Endothelial cell of umbilical vein (primary cell): ENCODE measurements around the gene MTREX. TPM values are rescaled to one million over a fixed set of nuclear protein-coding genes. Genes with fewer than 3 reads are reported as not detected.

Source experiments
- BruUV-seq: library from RNA; stranded (reverse); fragments of 400-500 nt; replicated peaks from 2 replicates; lab custom pipeline; 2021; lab: Mats Ljungman, UMichigan
- CTCF ChIA-PET: fragments of 300-600, 350-600 bp; sonication (Branson Sonifier 250); formaldehyde crosslinking; loops from one replicate; lab custom pipeline; 2021; ENCODE audit warnings: antibody characterized with exemption, inconsistent platforms; lab: Charles Lee
- POLR2A ChIA-PET: fragments of 300-600, 350-600 bp; sonication (Branson Sonifier 250); formaldehyde crosslinking; loops from one replicate; lab custom pipeline; 2021; ENCODE audit warnings: antibody characterized with exemption, inconsistent platforms; lab: Charles Lee
- DNase-seq: peaks from one replicate; pipeline ENCODE4 v3.0.0-alpha.2; 2011; ENCODE audit warnings: low read depth, low spot score
- FAIRE-seq: peaks from 2 replicates; lab custom pipeline; 2011; peaks lifted over from hg19 to GRCh38; lab: Jason Lieb, UNC
- H2AFZ ChIP-seq: 2 replicates; pipeline ENCODE4 v1.6.0; 2012; ENCODE audit warnings: low read depth, low read length, control low read depth, inconsistent platforms
- H3K27ac ChIP-seq: 2 replicates; pipeline ENCODE4 v1.5.1; 2011; ENCODE audit warnings: low read depth, mild to moderate bottlenecking, control low read depth, low read length, moderate library complexity; ENCODE audit not compliant: insufficient read depth
- H3K27me3 ChIP-seq, 2 experiments: 2 replicates each; pipeline versions ENCODE4 v1.6.0 to v1.6.1; 2011; ENCODE audit warnings: low read length in 2 of 2, mixed read lengths in 1 of 2; ENCODE audit not compliant: control insufficient read depth in 2 of 2, insufficient read depth in 2 of 2
- H3K36me3 ChIP-seq, 2 experiments: 2 replicates in 1 of 2; 3 replicates in 1 of 2; pipeline ENCODE4 v1.5.1; 2011; ENCODE audit warnings: low read length in 2 of 2, mild to moderate bottlenecking in 1 of 2, moderate library complexity in 1 of 2; ENCODE audit not compliant: control insufficient read depth in 2 of 2, insufficient read depth in 2 of 2; ENCODE audit errors: extremely low read depth in 1 of 2
- H3K4me1 ChIP-seq: 3 replicates; pipeline ENCODE4 v1.5.1; 2011; ENCODE audit warnings: mild to moderate bottlenecking, low read length; ENCODE audit not compliant: control insufficient read depth, insufficient read depth; ENCODE audit errors: extremely low read depth
- H3K4me2 ChIP-seq: 2 replicates; pipeline ENCODE4 v1.6.1; 2011; ENCODE audit warnings: low read length, control low read depth, mixed read lengths; ENCODE audit not compliant: insufficient read depth
- H3K4me3 ChIP-seq, 3 experiments: fragments of 200-600 bp in 1 of 3; sonication (generic), shearing (Covaris generic) in 1 of 3; replicated peaks in 1 of 3; 2 replicates each; pipeline ENCODE4 v1.5.1; 2011 to 2016; ENCODE audit warnings: control low read depth in 3 of 3, low read length in 3 of 3, mild to moderate bottlenecking in 2 of 3, inconsistent platforms in 1 of 3, low read depth in 1 of 3, moderate library complexity in 1 of 3; ENCODE audit not compliant: insufficient read depth in 1 of 3
- H3K79me2 ChIP-seq: 2 replicates; pipeline ENCODE4 v1.6.0; 2012; ENCODE audit warnings: low read length, inconsistent platforms; ENCODE audit not compliant: control insufficient read depth, insufficient read depth
- H3K9ac ChIP-seq: replicated peaks from 2 replicates; pipeline ENCODE3; 2011; ENCODE audit warnings: low read length, control low read depth; ENCODE audit not compliant: insufficient read depth; ENCODE audit errors: extremely low read depth
- H3K9me1 ChIP-seq: replicated peaks from 3 replicates; pipeline ENCODE4 v1.6.0; 2011; ENCODE audit warnings: mild to moderate bottlenecking, low read length; ENCODE audit not compliant: control insufficient read depth, insufficient read depth; ENCODE audit errors: extremely low read depth
- H3K9me3 ChIP-seq: replicated peaks from 2 replicates; pipeline ENCODE4 v1.5.1; 2012; ENCODE audit warnings: low read length, inconsistent platforms; ENCODE audit not compliant: control insufficient read depth, insufficient read depth
- H4K20me1 ChIP-seq: replicated peaks from 2 replicates; pipeline ENCODE3; 2011; ENCODE audit warnings: mild to moderate bottlenecking, low read length; ENCODE audit not compliant: control insufficient read depth, insufficient read depth; ENCODE audit errors: extremely low read depth
- GATA2 ChIP-seq: IDR thresholded peaks from 2 replicates; pipeline ENCODE4 v1.7.0; 2011; ENCODE audit warnings: low read depth, mild to moderate bottlenecking, moderate library complexity, mixed read lengths, low read length; ENCODE audit not compliant: insufficient read length, insufficient read depth
- MAX ChIP-seq: IDR thresholded peaks from 2 replicates; pipeline ENCODE4 v1.6.1; 2011; ENCODE audit not compliant: insufficient read depth, insufficient read length
- MYC ChIP-seq: IDR thresholded peaks from one replicate; pipeline ENCODE4 v1.6.1; 2011; ENCODE audit warnings: mild to moderate bottlenecking, low read depth, low read length
- POLR2A ChIP-seq: IDR thresholded peaks from 2 replicates; pipeline ENCODE4 v1.6.1; 2012; ENCODE audit warnings: low read depth, mild to moderate bottlenecking, control low read depth, low read length
- POLR2AphosphoS5 ChIP-seq: IDR thresholded peaks from 2 replicates; pipeline ENCODE4 v1.6.1; 2012; ENCODE audit warnings: low read depth, mild to moderate bottlenecking, control low read depth, low read length, moderate library complexity; ENCODE audit not compliant: insufficient read depth
- dilution Hi-C: fragments of 300-500 bp; cut with MboI; formaldehyde crosslinking; loops from one replicate; pipeline ENCODE4 v1.15.0; 2019; ENCODE audit warnings: low sequenced_read_pairs; ENCODE audit not compliant: extremely low pct_ligation_motif_present
- intact Hi-C: fragments of 100-400 bp; cut with micrococcal nuclease; formaldehyde crosslinking; loops from one replicate; pipeline ENCODE4 v1.10.0; 2022
- polyA plus RNA-seq, 4 experiments: library from polyadenylated mRNA; depleted of rRNA in 3 of 4; stranded (reverse) in 3 of 4; unstranded in 1 of 4; fragments of >200 nt; gene quantifications; 2 replicates each; pipeline versions ENCODE4 v1.2.1 to v1.2.3, GENCODE V29; 2011 to 2012; ENCODE audit warnings: missing spikeins in 1 of 4
- total RNA-seq: library from RNA; stranded (reverse); gene quantifications from 2 replicates; pipeline ENCODE4 v1.2.3, GENCODE V29; 2021
- TF ChIP-seq, protein P1 (sequence below), 2 donors: IDR thresholded peaks; 1 replicate in 1 of 2; 2 replicates in 1 of 2; pipeline ENCODE4 v1.5.1; 2011; ENCODE audit warnings: low read length in 2 of 2, mild to moderate bottlenecking in 2 of 2, moderate library complexity in 2 of 2, control low read depth in 1 of 2, inconsistent platforms in 1 of 2, low read depth in 1 of 2; ENCODE audit not compliant: insufficient read depth in 1 of 2; ENCODE audit errors: extremely low read depth in 1 of 2

MTREX gene
- total and polyA plus RNA-seq, 2 donors (not counting 3 experiments of a cell fraction or from before 2014, with no cell fraction given), result 9.8 to 76.3 TPM

GRCh38 chr5:55384072-55384471 lies 76.3 kb downstream of the MTREX start:
- Histone ChIP-seq H3K9ac (no peak overlapping the region), H3K27me3 (no peaks in the 10 kb centered on the region), H3K79me2 (peaks cover 5% of the 10 kb centered on the region), H3K4me2 (no peak overlapping the region), H3K4me3 (no peak overlapping the region), H2AFZ (no peak overlapping the region), H3K9me3 (no peaks in the 10 kb centered on the region), H3K4me1 (no peaks in the 10 kb centered on the region), H4K20me1 (no peaks in the 10 kb centered on the region), H3K36me3 (peaks cover 0 to 1% of the 10 kb centered on the region in 2 experiments), H3K27ac (no peak overlapping the region), H3K9me1 (peaks cover 2% of the 10 kb centered on the region)
- TF ChIP-seq POLR2AphosphoS5 (no peak), POLR2A (no peak), MYC (no peak), GATA2 (no peak), MAX (no peak)
- TF ChIP-seq, protein P1, sequence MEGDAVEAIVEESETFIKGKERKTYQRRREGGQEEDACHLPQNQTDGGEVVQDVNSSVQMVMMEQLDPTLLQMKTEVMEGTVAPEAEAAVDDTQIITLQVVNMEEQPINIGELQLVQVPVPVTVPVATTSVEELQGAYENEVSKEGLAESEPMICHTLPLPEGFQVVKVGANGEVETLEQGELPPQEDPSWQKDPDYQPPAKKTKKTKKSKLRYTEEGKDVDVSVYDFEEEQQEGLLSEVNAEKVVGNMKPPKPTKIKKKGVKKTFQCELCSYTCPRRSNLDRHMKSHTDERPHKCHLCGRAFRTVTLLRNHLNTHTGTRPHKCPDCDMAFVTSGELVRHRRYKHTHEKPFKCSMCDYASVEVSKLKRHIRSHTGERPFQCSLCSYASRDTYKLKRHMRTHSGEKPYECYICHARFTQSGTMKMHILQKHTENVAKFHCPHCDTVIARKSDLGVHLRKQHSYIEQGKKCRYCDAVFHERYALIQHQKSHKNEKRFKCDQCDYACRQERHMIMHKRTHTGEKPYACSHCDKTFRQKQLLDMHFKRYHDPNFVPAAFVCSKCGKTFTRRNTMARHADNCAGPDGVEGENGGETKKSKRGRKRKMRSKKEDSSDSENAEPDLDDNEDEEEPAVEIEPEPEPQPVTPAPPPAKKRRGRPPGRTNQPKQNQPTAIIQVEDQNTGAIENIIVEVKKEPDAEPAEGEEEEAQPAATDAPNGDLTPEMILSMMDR (IDR thresholded peaks at IDR 0.05; ENCODE audit: extremely low read depth in 1 of 2, insufficient read depth in 1 of 2, low read depth in 1 of 2, low read length in 2 of 2), result no peak
- intact Hi-C loops, result no loop called here
- POLR2A ChIA-PET, result no interaction called here
- dilution Hi-C loops, result no loop called here
- FAIRE-seq (no peak), DNase-seq (no peak)
- CTCF ChIA-PET, result no interaction called here
- no TSS peak for BruUV-seq
